Measurements from ENCODE around the gene TBC1D22A.

Gene TBC1D22A

DNA sequence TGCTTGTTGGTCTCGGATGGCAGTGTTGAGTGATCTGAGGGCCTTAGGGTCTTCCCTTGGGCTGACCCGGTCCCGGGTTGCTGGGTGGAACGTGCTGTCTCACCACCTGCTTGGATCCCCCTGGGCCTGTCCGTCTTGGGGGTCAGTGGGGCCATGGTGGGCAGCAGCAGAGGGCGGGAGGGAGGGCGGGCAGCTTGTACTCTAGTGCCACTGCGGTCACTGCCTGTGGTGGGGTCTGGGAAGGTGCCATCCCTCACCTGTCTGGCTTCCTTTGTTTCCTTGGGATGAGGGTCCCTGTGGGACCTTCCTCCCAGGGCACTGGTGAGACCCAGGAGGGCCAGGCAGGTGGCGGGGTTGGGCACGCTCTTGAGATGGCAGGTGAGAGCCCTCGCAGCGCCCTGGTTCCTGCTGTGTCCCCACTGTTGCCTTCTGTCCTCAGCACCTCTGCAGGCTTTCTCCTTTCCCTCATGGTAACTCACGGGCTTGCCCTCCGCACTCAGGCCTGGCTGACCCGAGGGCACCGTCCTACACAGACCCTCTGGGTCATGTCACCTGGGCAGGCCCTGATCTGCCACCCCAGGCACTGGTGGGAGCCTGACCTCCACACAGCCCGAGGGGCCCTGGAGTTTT lies 34.2 kb downstream of the TBC1D22A start:
- no peak for DNase-seq

DNA sequence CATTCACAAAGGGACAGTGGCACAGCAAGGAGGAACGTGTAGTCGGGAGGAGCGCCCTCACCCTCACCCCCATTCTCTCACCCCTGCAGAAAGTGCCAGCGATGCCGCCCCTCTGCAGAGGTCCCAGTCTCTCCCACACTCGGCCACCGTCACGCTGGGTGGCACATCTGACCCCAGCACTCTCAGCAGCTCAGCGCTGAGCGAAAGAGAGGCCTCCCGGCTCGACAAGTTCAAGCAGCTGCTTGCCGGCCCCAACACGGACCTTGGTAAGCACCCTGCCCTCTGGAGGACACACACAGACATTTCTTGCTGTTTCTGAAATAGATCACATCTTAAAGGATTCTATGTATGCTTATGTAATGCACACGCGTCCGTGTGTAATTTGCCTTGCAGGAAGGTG lies 34.9 kb downstream of the TBC1D22A start:
- no peak for DNase-seq

DNA sequence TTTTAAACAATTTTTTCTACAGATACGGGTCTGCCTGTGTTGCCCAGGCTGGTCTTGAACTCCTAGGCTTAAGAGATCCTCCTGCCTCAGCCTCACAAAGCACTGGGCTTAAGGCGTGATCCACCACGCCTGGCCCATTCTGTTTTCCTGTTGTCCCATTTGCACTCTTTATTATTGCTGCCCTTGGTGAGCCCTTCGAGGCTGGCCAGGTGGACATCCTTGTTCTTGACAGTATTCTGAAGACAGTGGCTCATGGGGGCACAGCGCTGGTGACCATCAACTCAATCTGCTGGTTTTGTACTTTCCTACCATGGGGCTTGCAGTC lies 35.6 kb downstream of the TBC1D22A start:
- DNase-seq: no peak

DNA sequence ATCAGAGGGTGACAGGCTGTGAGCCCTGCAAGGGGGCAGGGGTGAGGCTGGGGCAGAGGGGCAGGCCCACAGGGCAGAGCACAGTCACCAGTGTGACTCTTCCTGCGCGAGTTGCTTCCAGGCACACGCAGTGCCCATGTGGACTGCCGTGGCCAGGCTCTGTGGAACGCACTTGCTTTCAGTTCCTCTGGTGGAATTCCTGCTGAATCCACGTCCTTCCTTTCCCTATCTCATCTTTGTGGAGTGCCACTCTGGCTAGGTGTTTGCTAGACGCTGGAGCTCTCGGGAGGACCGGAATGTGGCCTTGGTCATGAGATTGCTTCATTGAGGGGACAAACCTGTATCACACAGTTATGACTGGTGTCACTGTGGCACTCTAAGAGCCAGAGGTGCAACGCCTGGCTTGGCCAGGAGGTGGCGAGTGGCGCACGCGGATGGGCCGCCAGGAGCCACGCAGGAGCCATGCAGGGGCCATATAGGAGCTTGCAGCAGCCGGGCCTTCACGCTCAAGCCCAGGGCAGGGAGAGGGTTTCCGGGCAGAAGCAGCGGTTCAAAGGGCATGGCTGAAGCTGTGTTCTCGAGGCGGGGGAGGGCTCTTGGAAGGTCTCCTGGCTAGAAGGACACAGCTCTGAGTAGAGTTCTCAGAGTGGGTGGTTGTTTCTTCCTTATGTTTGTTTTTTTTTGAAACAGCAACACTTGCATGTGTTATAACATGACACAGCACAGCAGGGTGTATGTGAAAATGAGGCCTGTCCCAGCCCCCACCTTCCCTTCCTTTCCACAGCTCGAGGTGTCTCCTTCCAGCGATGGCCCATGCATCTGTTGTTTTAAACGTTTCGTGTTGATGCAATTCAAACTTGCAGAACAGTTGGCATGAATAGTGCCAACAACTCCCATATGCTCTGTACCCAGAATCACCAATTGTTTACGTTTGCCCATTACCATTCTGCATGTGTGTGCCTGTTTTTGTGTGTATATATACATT lies 36.2 kb downstream of the TBC1D22A start:
- DNase-seq: peak; percentile 52

DNA sequence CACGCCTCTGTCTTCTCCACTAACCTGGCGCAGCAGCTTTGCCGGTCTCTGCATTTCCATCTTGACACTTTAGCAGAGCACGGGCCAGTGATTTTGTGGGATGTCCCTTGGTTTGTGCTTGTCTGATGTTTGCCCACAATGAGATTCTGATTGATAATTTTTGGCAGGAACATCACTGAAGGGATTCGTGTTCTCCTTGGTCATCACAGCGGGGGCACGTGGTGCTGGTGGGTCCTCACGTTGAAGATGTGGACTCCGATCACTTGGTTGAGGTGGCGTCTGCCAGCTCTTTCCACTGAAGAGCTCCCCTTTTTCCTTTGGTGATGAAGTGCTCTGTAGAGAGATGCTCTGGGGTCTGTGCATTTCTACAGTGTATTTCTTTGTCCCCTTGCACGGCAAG lies 37.2 kb downstream of the TBC1D22A start:
- DNase-seq: no peak

DNA sequence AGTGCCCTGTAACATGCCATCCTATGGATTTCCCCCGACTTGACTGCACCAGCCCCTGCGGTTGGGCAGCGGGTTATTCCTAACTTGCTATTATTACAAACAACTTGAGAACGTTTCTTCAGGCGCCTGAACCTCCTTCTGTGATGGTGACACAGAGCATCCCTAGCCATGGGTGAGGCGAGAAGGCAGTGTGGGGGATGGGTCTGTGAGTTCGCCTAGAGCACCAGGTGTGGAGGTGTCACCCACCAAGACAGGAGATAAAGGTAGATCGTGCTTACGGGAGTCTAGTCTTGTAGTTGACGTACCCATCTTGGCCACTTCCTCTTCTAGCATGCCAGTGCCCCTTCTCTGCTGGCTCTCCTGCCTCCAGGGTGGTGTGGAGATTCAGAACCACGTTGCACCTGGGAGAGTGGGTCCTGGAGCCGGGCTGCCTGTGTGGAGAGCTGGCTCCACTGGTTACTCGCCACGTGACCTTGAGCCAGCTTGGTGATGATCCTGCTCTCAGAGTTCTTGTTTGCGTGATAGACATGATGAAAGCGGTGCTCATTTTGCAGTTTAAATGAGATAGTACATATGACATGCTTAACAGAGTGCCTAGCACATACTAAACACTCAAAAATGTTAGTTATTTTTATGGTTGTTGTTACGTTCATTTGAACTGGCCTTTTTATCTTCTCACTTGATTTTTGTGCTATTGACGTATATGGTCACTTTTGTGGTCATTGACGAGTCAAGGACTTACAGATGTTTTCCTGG lies 37.8 kb downstream of the TBC1D22A start:
- no peak for DNase-seq

DNA sequence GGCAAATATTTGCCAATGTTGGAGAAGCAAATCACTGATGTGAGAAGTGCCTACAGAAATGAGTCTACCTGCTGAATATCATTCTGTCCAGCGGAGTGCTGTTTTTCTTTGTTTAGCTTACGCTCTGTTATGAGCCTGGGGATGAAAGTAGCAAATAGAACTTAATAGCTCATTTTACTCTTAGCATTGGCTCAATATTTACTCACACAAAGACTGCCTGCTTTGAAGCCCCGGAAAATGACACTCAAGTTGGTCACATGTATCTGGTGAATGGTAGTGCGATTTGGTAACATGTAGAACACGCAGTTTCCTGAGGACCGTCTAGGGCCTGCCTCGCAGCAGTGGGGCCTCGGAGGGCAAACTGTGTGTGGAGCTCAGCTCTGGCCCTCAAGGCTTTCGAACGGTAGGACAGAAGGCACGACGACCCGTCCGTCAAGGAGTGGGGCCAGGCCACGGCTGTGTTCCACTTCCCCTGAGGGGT lies 38.9 kb downstream of the TBC1D22A start:
- no peak for DNase-seq

DNA sequence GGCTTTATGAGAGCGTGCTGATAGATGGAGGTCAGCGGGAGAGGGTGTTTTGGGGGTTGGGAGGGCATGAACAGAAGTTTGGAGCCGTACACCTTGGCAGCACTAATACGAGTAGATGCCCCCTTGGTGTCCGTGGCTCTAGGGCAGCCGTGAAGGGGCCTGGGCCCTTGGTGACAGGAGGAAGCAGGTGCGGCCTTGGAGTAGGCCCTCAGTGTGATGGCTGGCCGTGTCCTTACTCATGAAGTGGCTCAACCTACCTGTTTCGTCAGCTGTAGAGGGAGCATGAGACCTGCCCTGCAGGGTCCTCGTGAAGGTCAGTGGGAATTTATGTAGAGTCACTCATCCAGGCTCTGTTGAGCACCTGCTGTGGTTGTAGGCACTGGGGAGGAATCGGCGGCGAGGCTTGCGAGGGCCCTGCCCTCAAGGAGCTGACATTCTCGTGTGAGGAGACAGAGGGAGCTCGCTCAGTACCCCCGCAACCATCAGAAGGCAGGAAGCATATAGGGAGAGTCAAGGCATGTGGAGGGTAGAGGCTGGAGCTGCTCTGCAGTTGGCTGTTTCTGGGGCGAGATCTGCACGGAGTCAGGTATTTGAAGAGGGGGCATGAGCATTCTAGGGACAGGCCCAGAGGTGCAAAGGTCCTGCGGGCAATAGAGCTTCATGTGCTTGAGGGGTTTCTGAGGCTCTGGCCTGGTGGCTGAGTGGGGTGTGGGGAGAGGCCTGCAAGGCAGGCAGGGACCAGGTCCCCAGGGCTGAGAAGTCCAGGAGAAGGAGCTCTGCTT lies 39.6 kb downstream of the TBC1D22A start:
- DNase-seq: no peak

DNA sequence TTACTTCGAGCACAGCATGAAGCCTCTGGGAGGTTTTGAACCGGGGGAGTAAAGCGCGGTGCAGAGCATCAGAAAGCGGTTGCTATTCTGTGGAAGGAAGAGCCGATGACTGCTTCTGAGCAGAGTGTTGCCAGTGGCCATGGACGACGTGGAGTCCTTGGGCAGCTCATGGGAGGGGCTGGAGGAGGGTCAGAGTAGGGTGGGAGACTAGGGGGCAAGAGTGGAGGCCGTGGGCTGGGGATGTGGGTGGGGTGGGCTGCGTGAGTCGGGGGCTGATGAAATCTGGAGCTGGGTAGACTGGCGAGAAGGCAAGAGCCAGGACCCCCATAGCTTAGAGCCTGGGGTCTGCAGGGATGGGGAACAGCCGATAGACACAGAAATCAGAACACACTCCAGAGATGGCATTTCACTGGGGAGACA lies 40.2 kb downstream of the TBC1D22A start:
- no peak for DNase-seq

DNA sequence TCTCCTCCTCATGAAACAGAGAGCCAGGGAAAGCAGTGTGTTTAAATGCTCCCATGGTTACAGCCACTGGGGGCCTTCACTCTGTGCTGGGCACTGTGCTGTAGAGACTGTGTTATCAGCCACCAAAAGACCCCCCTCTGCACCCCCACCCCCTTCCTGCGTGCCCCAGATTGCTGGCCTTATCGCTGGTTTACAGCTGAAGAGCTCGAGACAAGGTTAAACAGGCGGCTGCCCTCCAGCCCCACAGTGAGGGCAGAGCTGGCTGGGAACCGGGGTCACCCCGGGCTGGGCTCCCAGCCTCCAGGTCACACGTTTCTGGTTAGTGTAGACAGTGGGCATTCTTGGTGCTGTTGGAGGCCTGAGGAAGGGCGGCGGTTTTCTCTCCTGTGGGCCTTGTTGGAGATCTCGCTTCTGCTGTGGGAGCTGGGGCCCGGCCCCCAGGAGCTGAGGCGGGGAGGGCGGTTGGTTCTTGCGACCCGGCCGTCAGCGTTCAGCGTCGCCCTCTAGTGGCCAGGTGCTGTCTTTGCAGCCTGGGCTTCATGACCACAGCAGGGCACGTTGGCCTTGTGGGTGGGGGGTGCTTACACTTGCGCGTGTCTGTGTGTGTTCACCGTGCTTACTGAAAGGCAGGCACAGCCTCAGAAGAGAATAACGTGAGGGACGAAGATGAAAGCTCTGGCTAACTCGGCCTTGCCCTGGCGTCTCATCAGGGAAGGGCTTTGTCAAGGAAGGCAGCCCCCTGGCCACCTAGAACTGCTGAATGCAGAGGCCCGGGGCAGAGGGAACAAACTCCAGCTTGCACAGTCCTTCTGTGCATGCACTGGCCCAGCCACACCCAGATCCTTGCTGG lies 40.8 kb downstream of the TBC1D22A start:
- peak; percentile 56 for DNase-seq

DNA sequence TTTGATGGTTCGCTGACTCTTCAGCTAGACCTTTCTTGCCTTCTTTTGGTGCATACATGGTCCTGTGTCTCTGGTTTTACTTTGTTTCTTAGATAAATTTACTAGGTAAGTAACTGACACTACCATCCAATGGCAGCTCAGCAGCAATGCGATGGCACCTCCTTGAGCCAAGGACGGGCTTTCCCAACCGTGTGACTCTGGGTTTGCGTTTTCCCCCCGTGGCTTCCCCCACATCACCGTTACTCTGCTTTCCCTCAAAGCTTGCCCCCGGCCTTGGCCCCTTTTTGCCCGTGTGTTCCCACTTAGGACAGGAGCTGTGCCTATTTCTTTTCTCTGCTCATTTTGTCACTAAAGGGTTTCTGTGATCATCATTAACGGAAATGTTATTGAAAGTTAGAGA lies 41.5 kb downstream of the TBC1D22A start:
- no peak for DNase-seq

DNA sequence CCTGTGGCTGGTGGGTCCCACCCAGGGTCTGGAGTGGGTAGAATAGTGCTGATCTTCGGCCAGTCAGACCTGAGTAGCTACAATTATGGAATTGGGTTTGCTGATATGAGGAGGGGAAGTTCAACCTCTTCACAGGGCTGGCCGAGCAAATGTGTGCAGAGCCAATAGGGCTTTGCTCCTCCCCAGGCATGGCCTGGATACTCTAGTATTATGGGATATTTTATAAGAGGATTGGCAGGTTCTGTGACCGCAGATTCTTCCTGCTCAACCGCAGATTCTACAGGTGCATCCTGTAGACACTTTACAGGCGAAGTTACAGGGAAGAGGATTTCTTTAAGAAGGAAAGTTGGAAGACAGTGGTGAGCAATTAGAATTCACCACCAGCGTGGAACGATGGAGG lies 44.3 kb downstream of the TBC1D22A start:
- no peak for DNase-seq

DNA sequence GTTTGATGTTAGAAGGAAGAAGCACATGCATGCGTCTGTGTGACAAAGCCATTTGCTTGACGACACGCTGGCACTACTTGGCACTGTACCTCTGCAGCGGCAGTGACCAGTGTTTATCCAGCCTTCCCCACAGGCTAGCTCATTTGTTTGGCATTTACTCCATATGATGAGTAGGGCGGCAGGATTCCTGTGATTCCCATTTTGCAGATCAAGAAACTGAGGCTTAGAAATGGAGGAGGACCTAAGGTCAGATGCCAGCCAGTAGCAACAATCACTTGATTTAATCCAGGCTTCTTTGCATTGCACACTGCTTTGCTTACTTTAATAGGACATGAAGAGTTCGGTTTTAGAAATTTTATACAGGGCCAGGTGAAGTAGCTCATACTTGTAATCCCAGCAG lies 45.0 kb downstream of the TBC1D22A start:
- DNase-seq: no peak

DNA sequence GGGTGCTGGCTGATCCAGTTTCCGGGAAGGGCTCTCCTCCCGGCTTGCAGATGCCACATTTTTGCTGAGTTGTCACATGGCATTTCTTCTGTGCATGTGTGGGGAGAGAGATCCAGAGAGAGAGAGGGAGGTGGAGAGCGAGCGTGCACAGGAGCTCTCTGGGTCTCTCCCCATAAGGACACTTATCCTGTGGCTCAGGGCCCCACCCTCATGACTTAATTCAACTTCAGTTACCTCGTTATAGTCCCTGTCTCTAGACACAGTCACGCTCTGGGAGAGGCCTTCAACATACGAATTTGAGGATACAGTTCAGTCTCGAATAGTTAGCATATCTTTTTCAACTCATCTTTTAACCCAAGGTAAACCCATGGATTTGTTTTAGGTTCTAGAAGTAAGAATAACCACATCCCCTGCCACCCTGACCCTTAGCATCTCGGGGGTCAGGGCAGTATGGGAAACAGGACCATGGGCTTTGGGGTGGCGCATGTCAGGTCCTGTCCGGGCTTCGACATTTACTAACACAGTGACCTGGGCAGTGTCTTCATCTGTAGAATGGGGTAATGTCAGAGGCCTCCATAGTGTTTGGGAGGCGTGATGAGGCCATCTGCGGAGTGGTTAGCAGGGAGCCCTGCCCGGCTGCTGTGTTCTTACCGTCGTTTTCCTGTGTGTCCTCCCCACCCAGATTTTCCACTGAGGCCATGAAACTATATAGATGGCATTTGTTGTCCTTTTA lies 46.9 kb downstream of the TBC1D22A start:
- no peak for DNase-seq

DNA sequence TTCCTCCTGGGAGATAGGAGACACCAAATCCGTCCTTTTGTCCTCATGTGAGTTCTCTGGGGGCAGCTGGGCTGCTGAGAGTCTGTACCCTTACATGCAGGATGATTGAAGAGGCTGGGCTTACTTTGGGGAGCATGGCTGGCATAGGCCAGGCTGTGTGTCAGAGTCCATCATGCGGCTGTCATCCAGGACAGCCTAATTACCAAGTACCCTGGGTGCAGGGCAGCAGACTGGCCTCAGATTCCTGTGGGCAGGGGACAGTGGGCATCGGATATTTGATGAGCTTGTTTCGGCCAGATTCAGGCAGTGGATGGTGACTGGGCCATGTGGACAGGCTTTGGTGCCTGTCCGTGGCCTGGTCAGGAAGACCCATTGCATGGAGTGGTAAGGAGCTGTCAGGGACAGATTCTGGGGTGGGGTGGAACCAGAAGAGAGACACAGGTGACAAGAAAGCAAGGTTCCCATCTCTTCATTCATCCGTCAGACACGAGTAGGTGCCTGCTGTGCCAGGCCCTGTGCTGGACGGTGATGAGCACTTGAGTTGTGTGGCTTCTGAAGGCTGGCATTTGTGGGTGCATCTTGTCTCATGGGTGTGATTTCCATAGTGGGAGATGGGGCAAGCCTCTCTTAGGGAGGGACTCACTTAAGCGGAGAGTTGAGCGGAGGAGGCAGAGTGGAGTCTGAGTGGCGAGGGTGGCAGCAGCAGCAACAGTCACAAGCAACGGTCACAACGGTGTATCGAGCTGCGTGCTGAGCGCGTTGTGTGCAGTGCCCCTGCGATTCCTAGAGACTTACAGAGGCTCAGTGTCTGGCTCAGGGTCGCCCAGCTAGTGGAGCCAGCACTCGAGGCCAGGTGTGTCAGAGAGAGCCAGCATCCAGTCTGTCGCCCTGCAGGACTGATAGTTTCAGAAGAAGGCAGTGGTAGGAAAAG lies 48.7 kb downstream of the TBC1D22A start:
- DNase-seq: no peak

DNA sequence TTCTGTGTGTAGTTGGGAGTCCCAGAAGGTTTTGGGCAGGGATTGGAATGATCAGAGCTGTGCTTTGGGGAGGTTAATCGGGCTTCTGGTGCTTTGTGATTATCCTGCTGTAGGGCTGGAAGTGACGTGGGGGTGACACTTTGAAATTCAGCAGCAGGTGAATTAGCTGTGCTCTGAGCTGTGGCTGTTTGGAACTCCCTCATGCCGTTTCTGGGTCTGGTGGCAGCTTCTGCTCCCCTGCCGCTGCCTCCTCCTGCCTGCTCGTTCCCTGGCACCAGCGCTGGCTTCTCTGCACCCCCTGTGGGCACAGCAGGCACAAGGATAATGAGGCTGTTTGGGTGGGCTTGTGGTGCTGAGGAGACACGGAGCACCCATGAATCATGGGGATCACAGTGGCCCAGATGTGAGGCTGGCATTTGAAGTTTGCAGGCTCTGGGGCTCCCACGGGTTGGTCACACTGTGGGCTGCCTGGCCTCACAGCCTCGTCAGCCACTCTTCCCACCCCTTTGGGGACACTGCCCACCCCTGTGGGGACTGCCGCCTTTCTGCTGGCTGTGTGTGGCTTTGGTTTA lies 49.7 kb downstream of the TBC1D22A start:
- no peak for DNase-seq

DNA sequence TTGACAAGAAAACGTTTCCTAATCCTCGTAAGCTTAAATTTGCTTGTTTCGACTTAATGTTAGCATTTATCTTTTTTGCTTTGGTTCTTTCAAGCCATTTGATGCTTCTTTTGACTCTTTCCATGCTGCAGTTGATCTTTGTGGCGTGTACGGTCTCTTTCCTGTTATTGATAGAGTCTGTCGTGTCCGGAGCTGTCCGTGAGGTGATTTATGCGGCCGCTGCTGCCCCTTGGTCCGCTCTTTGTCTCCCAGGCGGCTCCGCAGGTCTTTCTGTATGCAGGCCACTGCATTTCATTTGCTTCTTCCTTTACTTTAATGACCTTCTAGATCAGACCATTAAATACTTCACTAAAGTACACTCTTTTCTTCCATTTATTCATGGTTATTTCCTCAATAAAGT lies 50.3 kb downstream of the TBC1D22A start:
- DNase-seq: no peak

DNA sequence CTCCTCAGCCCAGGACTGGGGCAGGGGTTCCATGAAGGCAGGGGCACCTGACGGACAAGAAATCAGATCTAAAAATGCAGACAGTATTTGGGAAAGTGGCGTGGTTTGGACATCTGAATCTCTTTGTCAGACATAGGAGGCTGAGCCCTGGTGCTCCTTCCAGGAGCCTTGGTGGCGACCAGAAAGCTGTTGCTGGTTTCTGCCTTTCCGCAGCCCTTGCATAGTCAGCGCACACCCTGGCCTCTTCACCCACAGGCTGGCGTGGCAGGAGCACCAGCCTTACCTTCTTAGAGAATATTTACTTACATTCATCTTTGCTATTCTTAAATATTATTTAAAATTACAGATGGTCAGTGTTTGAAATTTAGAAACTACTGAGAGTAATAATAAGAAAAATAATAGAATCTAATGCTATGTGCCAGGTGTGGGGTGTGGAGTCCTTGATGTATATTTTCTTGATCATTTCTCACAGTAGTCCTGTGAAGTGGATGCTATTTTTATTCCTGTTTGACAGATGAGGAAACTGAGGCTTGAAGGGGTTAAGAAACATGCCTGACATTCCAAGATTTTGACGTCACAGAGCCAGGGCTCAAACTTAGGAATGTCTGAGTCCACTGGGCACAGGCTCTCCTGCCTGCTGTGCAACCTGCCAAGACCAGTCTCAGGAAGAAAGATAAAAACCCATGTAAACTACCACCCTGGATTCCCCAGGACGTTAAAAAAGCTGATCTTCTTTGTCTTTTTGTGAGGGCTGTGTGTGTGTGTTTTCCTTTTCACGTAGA lies 51.6 kb downstream of the TBC1D22A start:
- no peak for DNase-seq

DNA sequence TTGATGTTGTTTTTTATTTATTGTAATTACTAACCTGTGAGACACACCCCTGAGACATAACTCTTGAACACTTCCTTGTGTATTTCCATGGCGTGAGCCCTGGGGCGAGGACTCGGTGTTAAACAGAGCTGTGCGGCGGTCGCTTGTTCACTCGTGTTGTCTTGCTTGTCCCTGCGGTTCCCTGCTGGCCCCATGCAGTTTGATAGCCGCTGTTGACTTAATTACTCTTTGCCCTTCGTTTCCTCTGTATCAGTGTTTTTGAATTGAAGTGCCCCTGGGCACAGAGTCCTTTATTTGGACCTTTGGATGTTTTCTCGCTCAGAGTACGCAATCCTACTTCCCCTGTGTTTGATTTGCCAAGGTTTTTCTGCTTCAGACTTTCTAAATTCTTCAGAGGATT lies 52.7 kb downstream of the TBC1D22A start:
- no peak for DNase-seq
